Stimulated activated CD8-positive, alpha-beta memory T cell treated with anti-CD3 and anti-CD28 coated beads, Interleukin-4, amount 100 ng/mL, for 1 hour (primary cell): ENCODE results near the gene SEMA3G.

Source experiments
- DNase-seq, 2 donors: peaks; one replicate each; pipeline ENCODE4 v3.0.0-alpha.2; 2020; ENCODE audit warnings: low read depth in 2 of 2, low spot score in 1 of 2

The SEMA3G gene

GRCh38 chr3:52444860-52445793, at the start of gene SEMA3G:
SEMA3G (minus strand) TSS chr3:52445103; CDS start chr3:52445027, 76 bp downstream.
- DNase-seq, result peak; percentile 36 to 44

DNA sequence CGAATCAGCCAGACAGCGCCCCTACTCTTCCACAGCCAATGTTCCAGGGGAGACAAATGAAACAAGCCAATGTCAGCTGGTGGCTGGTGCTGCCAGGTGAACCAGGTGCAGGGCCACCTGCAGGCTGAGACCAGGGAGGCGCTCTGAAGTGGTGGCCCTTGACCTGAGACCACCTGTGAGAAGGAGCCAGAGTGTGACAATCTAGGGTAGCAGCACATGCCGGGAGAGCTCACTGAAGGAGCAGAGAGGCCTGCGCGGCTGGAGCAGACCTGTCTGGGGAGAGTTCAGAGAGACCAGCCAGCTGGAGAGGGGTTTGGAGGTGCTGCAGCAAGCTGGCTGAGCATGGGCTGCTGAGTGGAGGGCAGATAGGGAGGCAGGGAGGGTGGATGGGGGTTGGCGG, 49.5 kb upstream of the SEMA3G start:
- no peak for DNase-seq

GRCh38 chr3:52493232-52494017, 48.5 kb upstream of the SEMA3G start:
- DNase-seq, result no peak

DNA sequence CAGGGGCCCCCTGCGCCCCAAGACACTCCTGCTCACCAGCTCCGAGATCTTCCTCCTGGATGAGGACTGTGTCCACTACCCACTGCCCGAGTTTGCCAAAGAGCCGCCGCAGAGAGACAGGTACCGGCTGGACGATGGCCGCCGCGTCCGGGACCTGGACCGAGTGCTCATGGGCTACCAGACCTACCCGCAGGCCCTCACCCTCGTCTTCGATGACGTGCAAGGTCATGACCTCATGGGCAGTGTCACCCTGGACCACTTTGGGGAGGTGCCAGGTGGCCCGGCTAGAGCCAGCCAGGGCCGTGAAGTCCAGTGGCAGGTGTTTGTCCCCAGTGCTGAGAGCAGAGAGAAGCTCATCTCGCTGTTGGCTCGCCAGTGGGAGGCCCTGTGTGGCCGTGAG, 47.2 kb upstream of the SEMA3G start:
- no peak for DNase-seq

DNA sequence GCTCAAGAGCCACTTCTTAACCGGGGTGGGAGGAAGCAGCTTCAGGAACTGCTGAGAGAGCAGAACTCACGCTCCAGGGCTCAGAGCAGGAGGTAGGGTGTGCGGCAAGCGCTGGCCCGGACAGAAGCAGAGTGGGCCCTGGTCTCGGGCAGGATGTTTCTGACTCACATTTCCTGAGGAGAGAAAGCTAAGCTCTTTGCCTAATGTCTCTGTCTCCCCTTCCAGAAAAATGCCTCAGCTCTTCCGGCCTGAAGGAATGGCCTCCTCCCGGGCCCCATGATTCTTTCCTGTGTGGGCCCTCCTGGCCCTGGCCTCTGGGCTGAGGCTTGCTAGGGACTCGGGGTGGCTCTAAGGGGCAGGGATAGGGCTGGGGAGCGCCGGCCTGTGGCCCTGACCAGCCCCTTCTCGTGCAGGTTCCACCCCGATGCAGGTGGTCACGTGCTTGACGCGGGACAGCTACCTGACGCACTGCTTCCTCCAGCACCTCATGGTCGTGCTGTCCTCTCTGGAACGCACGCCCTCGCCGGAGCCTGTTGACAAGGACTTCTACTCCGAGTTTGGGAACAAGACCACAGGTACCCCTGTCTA, 46.1 kb upstream of the SEMA3G start:
- no peak for DNase-seq

DNA sequence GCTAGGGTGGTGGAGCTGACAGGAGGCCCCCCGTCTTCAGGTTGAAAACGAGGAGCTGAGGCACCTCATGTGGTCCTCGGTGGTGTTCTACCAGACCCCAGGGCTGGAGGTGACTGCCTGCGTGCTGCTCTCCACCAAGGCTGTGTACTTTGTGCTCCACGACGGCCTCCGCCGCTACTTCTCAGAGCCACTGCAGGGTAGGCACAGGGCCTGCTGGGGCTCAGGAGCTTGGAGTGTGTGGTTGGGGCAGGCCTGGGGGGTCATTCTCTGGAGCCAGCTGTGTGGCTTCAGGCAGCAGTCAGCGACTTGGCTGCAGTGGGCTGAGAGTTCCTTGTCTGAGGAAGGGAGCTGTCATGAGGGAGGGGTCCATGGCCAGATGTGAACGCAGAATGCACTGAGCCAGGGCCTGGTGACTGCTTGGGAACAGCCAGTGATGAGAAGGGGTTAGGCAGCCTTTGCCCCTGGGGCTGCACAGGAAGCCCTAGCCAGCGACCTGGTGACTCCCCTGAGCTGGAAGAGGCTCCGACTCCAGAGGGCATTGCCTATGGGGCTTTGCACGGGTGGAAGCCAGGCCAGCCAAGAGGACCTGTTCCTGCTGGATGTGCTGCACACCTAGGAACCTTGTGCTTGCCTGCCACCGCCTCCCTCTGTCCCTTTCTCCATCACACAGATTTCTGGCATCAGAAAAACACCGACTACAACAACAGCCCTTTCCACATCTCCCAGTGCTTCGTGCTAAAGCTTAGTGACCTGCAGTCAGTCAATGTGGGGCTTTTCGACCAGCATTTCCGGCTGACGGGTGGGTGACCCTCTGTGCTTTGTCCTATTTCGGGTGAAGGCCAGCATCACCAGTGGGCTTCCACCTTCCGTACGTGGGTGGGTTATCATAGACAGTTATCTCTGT, 45.4 kb upstream of the SEMA3G start:
- no peak for DNase-seq

DNA sequence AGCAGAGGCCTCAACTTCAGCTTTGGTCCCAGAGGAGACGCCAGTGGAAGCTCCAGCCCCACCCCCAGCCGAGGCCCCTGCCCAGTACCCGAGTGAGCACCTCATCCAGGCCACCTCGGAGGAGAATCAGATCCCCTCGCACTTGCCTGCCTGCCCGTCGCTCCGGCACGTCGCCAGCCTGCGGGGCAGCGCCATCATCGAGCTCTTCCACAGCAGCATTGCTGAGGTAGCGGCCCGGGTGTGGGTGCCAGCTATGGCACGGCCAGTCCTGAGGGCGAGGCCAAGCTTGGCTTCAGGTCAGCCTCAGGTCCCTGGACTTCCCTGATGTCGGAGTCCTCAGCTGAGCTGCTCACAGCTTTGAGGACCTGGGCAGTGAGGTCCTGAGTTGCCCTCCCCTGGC, 44.5 kb upstream of the SEMA3G start:
- DNase-seq, result no peak

DNA sequence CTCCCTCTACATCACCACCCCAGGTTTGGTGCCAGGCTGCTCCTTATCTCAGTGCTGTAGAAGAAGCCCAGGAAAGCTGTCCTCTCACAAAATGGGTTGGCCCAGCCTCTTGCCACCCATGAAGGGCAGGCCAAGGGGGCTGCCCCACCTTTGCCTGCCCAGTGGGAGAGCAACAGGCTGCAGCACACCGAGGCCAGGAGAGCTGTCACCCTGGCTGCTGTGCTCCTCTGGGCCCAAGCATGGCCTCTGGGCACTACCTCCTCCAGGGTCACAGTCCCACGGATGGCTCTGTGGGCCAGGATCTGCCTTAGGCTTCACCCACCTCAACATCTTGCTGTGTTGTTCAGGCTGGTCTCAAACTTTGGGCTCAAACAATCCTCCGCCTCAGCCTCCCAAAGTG, 43.8 kb upstream of the SEMA3G start:
- no peak for DNase-seq

- DNase-seq, result no peak
Measured at GRCh38 chr3:52487788-52488691, 43.1 kb upstream of the SEMA3G start.

GRCh38 chr3:52487050-52487787, 42.3 kb upstream of the SEMA3G start:
- no peak for DNase-seq

DNA sequence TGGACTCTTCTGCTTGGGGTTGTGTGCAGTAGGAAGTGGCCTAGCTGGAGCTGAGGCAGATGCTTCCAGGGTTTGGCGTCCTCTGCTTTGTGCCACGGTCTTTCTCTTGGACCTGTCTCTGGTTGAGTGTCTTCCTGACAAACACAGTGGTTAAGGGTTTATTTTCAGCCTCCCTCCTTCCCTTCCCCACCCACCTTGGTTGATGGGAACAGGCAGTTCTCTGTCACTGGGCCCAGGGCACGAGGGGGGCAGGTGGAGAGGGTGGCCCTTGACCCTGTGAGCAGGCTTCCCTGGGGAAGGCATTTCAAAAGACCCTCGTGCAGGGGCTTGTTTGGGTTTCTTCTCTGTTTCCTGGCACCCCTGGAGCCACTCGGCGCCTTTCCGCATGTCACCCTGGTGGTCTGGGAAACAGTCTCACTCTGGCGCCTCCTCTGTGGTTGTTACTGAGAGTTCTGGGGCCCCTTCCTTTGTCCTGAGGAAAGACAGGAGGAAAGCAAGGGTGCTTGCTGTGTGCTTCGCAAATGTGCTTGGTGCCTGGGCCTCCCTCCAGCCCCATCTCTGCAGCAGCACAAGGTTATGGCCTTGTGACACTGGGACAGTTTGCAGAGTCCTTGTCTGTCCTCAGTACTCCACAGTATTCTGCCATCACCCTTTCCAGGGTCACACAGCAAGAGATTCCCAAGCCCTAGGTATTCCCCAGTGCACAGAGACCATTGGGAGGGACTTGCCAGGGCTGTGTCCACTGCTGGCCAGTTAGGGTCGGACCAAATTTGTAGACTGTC, 40.0 kb upstream of the SEMA3G start:
- DNase-seq, result no peak

GRCh38 chr3:52483577-52484381, 38.9 kb upstream of the SEMA3G start:
- no peak for DNase-seq

GRCh38 chr3:52483081-52483480, 38.2 kb upstream of the SEMA3G start:
- no peak for DNase-seq

DNA sequence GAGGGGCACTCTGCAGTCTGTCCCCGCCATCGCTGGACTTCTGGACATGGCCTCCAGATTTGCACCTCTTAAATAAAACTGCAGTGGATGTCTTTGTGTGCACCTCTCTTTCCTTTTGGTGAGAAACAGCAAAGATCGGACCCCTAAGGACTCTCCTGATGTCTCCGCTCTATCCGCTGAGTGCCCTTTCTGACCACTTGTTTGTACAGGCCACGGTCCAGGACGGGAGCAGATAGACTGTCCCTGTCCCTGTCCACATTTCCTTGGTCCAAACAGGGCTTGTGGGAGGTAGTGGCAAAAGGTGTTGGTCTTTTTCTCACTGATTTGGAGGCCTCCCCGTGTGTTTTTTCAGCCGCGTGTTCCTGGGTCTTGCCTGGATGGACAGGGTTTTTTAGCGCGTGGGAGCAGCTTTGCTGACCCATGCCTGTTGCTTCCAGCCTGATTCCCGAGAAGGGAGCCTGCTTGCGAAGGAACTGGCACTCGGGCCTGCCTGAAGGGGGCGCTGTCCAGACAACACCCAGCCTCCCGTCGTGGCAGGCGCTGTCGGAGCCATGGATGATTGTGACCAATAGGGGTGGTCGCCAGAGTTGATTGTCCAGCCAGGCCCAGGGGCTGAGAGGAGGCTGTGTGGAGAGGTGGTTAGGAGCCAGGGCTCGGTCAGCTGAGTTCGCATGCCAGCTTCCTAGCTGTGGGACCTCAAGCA, 37.1 kb upstream of the SEMA3G start:
- no peak for DNase-seq

- DNase-seq, result no peak
Measured at GRCh38 chr3:52480768-52481715, 36.1 kb upstream of the SEMA3G start.
